ENCODE results near the gene HEPACAM2.

DNA sequence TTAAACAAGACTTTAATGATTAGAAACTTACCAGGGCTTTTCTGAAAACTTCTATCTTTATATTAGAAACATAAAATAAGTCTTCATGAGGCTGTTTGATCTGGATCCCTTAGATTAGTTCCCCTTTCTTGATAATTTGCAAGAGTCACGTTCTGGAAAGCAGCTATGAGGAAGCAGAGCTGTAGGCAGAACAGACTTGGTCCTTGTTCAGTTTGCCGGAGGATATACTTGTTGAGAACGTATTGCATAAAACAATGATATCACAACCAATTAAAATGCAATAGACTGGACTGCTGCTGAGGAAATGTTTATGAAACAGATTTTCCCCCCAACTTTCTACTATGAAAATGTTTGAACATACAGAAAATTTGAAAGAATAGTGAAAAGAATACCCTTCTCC lies 80.9 kb downstream of the HEPACAM2 start:
- TF ChIP-seq, protein P1, sequence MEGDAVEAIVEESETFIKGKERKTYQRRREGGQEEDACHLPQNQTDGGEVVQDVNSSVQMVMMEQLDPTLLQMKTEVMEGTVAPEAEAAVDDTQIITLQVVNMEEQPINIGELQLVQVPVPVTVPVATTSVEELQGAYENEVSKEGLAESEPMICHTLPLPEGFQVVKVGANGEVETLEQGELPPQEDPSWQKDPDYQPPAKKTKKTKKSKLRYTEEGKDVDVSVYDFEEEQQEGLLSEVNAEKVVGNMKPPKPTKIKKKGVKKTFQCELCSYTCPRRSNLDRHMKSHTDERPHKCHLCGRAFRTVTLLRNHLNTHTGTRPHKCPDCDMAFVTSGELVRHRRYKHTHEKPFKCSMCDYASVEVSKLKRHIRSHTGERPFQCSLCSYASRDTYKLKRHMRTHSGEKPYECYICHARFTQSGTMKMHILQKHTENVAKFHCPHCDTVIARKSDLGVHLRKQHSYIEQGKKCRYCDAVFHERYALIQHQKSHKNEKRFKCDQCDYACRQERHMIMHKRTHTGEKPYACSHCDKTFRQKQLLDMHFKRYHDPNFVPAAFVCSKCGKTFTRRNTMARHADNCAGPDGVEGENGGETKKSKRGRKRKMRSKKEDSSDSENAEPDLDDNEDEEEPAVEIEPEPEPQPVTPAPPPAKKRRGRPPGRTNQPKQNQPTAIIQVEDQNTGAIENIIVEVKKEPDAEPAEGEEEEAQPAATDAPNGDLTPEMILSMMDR (IDR thresholded peaks at IDR 0.05; ENCODE audit: low read length): no peak
- TF ChIP-seq EZH2 (IDR thresholded peaks at IDR 0.05; ENCODE audit: borderline replicate concordance, low read length): no peak

All from OCI-LY1 (cell line).